Body of pancreas (tissue), 4 donors: ENCODE measurements around the gene CLDN6.

Experiments
- POLR2A ChIP-seq, 3 donors: fragments of 450-650 bp; IDR thresholded peaks; one replicate each; pipeline ENCODE4 v1.6.1; 2016; ENCODE audit warnings: antibody characterized with exemption in 3 of 3, mild to moderate bottlenecking in 2 of 3
- TF ChIP-seq, protein P1 (sequence below), 7 experiments: fragments of 450-650 bp in 4 of 7; fragments of 200-600 bp in 3 of 7; sonication (generic) in 3 of 7; IDR thresholded peaks; one replicate each; pipeline ENCODE4 v1.5.1; 2016 to 2019; ENCODE audit warnings: antibody characterized with exemption in 7 of 7

DNA sequence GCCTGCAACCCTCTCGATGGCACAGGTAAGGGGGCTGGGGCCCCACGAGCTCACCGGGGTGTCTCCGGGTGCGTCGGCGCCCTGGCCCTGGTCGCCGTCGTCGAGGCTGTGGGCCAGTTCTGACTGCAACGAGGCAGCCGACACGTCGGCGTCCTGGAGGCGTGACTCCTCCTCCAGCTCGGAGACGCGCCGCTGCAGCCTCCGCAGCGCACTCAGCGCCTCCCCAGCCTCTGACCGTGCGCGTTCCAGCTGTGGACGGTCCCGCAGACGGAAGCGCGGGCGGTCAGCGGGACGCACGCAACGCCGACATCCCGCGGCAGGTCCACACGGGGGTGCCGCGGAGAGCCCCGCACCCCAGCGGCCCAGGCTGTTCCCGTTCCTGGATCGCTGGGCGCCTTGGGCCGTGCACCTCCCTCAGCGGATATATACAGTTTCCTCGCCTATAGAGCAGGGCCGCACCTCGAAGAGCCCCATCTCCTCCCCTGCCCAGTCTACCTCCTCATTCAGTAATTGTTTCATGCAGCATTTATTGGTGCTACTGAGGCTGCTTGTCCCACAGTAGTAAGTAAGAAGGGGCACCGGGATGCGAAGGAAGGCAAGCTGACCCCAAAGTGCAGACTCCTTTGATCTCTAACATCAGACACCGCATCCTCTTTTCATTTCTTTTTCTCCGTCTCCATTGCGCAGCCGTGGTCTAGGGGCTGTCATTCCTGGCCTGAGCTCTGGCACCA is 11.7 kb upstream of the CLDN6 start:
- TF ChIP-seq, protein P1, sequence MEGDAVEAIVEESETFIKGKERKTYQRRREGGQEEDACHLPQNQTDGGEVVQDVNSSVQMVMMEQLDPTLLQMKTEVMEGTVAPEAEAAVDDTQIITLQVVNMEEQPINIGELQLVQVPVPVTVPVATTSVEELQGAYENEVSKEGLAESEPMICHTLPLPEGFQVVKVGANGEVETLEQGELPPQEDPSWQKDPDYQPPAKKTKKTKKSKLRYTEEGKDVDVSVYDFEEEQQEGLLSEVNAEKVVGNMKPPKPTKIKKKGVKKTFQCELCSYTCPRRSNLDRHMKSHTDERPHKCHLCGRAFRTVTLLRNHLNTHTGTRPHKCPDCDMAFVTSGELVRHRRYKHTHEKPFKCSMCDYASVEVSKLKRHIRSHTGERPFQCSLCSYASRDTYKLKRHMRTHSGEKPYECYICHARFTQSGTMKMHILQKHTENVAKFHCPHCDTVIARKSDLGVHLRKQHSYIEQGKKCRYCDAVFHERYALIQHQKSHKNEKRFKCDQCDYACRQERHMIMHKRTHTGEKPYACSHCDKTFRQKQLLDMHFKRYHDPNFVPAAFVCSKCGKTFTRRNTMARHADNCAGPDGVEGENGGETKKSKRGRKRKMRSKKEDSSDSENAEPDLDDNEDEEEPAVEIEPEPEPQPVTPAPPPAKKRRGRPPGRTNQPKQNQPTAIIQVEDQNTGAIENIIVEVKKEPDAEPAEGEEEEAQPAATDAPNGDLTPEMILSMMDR (IDR thresholded peaks at IDR 0.05): no peak
- TF ChIP-seq POLR2A (IDR thresholded peaks at IDR 0.05): no peak
